NCI-H446 (cell line): ENCODE results near the gene SPATS2L.

Experiments used
- DNase-seq, 2 experiments: peaks; one replicate each; lab custom pipeline; 2025; lab: John Stamatoyannopoulos, UW

The SPATS2L gene

DNA sequence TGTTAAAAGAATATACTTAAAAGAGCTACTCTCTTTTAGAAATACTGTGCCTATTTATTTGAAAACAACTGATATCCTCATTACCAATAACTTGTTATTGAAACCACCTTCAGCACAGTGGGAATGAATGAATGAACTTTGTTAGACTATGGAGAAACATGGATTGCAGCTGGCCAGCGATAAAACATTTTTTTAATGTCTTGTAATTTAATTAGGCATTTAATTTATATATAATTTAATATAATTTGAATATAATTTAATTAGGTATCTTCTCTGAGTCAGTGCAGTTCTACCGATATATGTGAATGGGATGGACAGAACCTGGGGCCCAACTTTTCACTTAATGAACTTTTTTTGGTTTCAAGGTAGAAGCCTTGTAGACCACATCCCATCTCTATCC is 109.0 kb downstream of the SPATS2L start:
- no peak for DNase-seq

DNA sequence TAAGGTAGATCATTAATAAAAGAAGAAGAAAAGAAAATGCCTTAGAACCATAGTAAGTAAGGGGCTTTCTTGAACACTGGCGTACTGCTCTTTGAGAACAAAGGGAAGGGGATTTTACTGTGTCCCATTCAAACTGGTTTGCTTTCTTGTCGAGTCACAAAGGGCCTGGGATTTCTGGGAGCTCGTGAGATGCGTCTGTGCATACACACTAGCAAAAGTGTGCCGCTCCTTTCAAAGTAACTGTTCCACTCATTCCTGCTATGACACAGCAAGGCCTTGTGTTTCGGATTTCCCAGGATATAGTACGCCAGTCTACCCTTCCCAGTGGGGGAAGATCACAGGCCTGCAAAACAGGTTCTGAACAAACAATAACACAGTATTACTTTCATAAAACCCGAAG is 110.4 kb downstream of the SPATS2L start:
- DNase-seq, result no peak

DNA sequence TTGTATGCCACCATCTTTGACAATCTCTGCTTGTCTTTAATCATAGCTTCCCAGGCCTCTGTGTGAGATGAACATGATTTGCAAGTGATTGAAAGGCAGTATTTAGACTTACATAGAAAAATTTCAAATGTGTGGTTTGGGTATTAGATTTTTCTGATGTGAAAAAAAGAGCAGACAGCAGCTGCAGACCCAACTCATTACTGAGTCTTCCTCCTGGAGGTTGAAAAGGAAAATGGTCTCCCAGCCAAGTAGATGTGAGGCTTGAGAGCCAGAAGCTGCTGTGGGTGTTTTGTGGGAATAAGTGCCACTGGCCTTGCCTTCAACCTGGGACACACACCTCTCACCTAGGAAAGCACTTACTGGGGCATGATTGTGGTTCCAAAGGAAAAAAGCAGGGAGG is 110.9 kb downstream of the SPATS2L start:
- DNase-seq, result no peak

DNA sequence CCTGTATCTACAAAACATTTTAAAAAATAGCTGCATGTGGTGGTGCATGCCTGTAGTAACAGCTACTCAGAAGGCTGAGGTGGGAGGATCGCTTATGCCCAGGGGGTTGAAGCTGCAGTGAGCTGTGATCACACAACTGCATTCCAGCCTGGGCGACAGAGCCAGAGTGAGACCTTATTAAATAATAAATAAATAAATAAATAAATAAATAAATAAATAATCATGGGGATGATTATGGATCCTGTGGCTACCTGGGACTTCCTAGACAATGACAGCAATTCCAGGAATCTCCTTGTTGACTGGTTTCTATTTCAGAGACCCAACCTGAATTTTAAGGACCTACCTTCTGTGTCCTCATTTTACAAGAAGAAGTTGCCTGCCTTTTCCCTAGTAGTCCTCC is 111.9 kb downstream of the SPATS2L start:
- DNase-seq, result no peak

DNA sequence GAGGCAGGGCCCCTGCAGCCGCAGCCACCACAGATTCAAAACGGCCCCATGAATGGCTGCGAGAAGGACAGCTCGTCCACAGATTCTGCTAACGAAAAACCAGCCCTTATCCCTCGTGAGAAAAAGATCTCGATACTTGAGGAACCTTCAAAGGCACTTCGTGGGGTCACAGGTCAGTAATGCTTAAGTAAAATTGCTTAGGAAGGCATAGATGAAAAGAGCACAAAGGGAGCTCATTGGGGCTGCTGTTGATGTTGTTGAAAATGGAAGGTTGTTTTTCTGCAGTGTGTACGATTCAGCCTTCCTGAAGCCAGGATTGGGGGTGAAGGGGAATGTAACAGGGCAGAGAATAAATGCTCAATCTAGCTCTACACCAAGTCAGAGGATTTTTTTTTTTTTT is 112.8 kb downstream of the SPATS2L start:
- no peak for DNase-seq

DNA sequence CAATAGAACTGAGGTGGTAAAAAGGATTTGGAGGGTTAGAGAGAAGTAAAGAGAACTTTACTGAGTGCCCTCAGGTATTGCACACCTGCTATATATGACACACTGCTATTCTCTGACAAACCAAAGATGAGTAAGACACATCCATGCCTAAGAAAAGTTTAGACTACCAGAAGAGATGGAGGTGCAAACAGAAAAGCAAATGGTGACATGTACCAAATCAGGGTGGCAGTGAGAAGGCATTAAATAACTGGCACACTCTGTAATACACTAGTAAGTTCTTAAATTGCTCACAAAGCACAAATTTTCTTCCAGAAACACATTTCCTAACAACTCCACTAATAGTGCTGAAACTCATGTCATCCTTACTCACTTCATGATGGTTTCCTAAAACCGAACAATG is 114.8 kb downstream of the SPATS2L start:
- no peak for DNase-seq

DNA sequence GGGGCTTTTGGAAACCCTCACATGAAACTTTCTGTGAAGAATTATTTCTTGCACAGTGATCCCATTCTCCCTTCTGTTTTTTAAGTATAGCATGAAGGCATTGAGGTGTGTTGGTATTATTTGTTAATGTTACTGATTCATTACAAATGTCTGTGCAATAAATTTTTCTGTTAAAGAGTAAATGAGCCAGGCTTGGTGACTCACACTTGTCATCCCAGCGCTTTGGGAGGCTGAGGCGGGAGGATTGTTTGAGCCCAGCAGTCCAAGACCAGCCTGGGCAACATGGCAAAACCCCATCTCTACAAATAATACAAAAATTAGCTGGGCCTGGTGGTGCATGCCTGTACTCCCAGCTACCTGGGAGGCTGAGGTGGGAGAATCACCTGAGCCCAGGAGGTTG is 115.6 kb downstream of the SPATS2L start:
- DNase-seq, result no peak

DNA sequence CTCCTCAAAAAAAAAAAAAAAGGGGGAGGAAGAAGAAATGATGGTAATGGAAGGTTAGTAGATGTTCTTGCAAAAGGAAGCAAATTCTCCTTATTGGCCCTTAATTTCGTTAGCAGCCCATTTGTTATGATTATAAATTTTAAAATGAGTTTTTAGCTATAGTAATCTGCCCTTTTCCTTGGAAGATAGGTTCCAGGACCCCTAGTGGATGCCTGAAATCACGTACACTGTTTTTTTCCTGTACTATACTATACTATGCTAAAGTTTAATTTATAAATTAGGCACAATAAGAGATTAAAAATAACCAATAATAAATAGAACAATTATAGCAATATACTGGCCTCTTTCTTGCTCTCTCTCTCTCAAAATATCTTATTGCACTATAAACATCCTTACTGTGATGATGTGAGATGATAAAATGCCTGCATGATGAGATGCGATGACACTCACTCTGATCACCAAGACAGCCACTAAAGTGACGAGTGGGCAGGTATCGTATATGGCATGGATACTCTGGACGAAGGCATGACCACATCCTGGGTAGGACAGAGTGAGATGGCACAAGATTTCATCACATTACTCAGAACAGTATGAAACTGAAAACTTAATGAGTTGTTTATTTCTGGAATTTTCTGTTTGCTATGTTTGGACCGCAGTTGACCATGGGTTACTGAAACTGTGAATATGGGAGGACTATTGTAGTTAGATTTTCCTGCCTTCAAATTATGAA is 116.2 kb downstream of the SPATS2L start:
- DNase-seq, result no peak

DNA sequence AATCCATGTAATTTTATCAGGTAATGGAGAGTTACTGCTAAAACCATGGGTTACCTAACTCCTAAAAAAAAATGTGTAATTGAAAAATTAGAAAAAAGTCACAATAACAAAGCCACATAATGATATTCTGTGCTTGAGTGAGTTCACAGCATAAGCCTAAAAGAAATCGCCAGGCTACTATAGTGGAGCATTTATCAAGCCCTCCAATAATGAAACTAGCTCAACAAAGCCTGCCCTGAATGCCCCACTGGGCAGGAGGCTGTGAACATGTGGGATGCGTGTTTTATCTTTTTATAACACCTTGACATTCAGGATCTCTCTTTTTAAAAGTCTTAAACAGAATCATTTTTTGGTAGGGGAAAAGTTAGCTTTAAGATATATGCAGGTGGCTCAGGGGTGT is 117.0 kb downstream of the SPATS2L start:
- no peak for DNase-seq

DNA sequence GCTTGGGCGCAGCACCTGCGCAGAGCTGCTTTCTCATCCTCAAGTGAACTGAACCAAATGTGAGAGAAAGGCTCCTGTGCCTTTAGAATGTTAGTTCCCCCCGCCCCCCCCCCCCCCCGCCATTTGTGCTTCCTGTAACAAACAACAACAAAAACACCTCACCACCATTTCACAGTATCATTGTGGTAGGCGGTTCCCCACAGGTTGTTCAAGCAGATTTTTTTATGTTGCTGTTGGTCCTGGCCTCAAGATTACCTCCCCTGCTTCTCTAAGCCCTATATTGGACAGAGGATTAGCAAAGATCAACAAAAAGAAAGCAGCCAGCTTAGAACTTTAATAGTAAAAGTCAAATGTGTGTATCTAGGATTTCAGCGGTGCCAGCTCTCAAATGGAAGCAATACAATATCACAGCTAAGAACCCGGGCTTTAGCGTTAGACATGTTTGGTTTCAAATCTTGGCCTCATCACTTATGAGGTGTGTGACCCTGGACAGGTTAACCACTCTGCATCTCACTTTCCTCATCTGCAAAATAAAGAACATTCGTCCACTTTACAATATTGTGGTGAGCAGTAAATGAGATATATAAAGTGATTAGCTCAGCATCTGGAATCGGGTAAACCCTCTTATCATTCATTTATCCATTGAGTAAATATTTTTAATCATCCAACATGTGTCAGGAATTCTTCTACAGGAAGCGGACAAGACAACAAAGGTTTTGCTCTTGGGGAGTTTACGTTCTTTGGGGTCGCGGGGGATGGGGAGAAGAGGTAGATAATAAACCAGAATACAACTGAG is 118.7 kb downstream of the SPATS2L start:
- no peak for DNase-seq

DNA sequence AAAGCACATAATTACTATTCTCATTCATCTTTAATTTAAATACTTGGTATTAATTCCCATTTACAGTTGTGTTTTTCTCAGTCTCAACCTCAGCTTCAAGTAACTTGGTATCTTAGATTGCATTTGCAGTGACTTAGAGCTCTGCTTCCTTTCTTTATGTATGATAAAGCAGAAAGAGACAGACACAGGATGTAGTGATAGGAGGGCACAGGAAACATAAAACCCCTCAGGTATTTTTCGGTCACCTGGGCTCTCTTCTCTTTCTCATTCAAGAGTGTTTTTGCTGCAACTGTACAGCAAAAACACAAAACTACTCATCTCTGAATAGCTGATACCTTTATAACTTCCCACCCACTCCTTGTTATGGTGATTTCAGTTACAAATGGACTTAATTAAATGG is 120.3 kb downstream of the SPATS2L start:
- DNase-seq, result no peak

DNA sequence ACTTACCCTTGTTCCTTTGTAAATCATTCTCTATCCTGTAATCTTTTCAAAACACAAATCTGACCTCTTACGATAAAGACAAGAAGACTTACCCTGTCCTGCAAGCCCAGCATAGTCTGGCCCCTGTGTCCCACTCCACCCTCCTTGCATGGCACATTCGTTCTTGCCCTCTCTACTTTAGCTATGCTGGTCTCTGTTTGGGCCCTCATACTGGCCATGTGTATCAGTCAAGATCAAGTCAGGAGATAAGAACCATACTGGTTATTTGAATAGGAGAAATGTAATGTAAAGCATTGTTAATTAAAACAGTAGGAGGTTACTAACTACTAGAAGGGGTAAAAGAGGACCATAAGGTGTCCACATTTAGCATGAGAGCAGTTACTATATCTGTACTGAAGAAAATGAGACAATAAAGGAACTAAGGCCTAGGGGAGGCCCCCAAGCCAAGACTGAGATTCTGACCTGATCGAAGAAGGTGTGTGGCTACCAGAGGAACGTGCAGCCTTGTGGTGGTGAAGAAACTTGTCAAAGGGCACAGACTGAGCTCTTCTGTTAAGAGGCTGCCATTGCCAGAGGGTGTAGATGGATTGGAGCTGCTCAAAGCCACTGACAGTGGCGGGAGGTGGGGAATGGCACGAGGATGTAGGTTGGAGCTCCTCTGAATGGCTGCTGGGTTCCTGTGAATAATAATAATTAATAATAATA is 122.6 kb downstream of the SPATS2L start:
- DNase-seq, result no peak

DNA sequence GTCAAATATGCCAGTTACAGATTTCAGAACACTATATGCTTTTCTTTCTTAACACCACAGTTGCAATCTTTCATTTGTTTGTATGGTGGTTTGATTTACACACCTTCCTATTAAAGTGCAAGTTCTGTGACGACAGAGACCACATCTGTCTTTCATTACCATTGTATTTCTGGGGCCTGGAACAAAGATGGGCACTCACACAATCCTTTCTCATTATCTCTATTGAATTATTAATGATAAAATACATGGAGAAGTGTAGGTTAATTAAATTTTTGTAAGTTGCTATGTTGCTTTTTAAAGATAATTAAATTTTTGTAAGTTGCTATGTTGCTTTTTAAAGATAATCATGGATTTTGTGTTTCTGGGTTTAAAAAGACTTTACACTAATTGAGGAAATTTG is 123.5 kb downstream of the SPATS2L start:
- DNase-seq, result no peak

DNA sequence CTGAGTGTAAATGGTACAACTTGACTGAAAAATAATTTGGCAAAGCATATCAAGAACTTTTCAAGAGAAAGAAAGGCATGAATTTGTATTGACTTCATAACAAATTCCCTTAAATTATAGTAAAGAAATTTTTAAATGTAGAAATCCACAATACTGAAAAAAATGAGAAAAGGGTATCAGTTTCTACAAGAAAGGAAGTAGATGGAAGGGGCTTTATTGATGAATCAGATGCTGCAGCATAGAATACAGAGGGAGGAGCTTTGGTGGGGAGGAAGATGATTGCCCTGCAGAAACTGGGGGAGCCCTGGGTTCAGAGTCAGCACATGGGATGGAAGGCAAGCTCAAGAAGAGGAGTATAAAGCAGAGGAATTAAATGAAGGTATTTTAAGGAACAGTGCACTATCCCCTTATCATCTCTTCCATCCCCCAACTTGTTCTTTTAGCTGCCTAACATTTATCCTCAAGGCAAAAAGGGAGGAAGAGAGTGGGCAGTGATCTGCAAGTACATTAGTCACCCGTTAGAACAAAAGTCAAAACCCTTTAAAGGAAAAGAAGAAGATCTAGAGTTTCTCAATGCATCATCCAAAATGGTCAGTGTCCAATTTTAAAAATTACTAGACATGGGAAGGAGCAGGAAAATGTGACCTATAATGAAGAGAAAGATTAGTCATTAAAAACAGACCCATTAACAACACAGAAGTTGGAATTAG is 125.7 kb downstream of the SPATS2L start:
- DNase-seq, result no peak

DNA sequence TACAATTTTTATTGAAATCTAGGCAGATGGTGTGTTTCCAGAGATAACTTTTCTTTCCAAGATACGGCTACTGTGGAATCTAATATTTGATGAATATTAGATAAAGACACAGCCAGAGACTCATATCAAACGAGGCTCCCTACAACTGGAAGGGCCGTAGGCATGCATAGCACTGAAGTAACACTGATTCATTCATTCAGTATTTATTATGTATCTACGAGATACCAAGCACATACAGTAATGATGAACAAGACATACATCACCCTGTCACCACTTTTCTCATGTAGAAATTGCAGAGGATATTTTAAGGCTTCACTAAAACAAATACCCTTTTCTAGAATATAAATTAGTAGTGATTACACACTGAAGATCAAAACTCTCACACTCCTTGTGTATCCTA is 128.9 kb downstream of the SPATS2L start:
- DNase-seq, result no peak

DNA sequence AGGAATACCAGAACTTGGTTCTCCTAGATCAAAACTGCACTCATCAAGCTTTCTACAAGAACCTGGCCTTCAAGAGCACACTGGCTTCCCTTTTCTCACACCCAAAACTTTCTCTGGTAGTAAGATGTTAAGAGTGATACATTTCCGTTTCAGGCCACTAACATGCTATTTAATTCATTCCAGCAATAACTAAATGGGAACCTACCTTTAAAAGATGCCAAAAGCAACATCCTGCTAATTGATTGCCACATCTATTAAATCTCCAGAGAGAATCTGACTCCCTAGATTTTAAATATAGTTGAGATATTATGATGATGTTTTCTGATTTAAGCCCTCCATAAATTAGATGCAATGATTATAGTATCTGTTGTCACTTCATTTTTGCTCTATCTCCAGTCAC is 131.8 kb downstream of the SPATS2L start:
- no peak for DNase-seq

DNA sequence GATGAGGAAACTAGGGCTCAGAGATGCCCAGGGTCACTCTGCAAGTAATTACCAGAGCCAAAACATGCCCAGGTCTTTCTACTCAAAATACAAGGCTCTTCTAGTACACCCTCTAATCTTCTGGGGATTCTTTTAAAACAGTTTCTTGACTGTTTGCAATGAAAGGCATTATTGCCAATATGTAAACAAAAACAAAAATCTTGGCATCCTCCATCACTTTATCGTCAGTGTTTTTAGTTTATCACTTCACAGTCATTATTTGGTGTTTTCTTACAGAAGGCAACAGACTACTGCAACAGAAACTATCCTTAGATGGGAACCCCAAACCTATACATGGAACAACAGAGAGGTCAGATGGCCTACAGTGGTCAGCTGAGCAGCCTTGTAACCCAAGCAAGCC is 132.4 kb downstream of the SPATS2L start:
- no peak for DNase-seq

DNA sequence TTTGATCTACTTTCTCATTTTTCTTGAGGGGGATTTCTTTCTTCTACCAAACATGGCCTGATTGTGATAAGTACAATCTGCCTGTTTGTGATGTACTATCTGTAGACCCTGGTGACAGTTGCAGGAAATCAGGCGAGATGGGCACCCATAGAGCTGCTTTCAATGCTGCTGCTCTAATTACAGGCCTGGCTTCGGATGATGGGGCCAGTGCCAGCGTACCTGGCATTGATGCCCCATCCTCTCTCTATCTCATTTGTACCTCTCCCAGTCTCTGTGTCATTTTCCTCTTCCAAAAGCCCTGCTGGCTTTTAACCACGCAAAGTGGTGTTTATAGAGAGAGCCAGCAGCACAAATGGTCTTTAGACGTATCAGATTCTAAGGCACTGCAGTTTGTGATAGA is 133.5 kb downstream of the SPATS2L start:
- DNase-seq, result no peak

DNA sequence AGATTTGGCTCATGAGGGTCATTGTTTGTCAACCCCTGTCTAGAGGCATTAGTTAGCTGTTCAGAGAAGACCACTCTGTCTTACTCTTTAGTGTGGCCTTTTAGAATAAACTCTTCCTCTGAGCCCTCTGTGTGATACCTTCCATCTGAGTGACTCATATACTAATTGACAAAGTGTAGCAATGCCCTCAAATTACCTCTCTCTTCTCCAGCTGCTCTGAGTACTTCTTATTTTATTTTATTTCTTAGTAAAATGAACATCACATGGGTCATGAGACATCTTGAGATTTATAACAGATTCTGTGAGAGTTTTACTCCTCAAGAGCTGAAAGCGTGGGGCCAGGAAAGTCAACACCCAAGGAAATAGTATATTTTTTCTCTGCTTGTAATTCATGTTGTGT is 136.0 kb downstream of the SPATS2L start:
- no peak for DNase-seq

DNA sequence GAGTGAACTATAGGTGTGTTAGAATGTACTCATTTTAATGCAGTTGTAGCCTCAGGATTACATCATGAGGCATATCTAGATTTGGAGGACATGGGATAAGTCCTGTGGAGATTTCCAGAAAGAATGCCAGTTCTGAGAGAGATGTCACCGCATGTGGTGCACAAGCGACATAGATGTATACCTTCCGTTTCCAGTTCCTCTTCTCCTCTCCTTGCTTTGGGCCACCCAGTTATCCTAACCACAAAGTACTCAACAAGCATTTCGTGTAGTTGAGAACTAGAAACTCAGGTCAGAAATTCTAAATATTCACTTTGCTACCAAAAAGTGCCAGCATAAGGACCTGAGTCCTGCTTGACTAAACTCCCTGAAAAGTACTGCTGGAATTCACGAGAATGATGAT is 136.9 kb downstream of the SPATS2L start:
- DNase-seq, result no peak

DNA sequence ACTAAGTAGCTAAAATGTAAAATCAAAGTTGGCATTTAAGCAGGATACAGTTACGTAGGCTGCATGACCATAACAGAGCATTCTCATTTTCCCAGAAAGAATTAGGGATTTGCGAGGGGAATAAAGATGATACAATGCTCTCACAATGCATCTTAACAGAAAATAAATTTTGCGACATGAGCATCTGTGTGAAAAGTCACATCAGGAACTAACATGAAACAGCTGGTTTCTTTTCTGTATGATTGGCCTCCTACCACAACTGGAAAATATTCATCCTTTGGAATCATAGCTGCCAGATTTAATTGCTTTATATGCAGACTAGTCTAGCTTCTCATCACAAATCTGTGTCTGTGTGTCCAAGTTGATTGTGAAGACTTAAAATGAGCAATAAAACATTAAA is 137.4 kb downstream of the SPATS2L start:
- DNase-seq, result no peak

DNA sequence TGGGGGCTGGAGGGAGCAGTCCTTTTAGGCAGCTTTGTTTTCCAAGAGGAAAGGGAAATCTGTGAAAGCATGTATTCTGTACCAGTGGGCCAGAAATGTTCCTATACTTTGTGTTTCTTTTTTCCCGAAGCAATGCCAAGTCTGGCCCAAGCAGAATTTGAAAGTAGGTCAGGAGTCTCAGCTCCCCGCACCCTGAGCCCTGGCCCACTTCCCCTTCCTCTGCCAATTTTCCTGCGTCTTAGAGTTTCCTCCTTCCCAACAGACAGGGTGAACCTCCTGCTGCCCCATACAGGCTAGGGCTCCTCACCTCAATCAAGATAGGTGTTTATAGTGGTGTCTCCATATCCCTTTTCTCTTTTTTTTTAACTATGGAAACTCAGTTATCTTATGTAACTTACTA is 138.0 kb downstream of the SPATS2L start:
- DNase-seq, result no peak

DNA sequence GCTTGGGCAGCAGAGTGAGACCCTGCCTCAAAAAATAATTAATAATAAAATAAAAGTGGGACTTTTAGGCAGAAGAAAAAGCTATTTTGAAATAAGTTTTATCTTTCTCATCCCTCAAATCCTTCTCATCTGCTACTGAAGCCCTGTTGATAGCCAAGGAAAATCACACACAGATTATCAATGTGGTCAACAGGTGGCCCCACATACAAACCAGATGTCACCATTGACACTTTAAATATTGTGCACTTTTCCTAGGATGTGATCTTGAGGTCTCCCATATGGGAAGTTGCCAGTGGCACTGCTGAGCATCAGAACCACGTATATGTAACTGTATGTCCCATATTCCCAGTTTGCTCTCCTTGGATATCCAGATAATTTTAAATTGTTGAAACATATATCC is 138.8 kb downstream of the SPATS2L start:
- no peak for DNase-seq
